BE2C (cell line): ENCODE data around the gene TINCR.

Experiments used
- DNase-seq: peaks from one replicate; pipeline ENCODE4 v3.0.0-alpha.2; 2020
- H3K27me3 ChIP-seq: fragments of 250-450 bp; sonication (Bioruptor Pico); 2 replicates; pipeline ENCODE4 v1.5.1; 2020; ENCODE audit warnings: mild to moderate bottlenecking
- H3K36me3 ChIP-seq: fragments of 250-450 bp; sonication (Bioruptor Pico); 2 replicates; pipeline ENCODE4 v1.5.1; 2020; ENCODE audit warnings: mild to moderate bottlenecking
- H3K4me1 ChIP-seq: fragments of 250-450 bp; sonication (Bioruptor Pico); 2 replicates; pipeline ENCODE4 v1.5.1; 2020
- H3K4me3 ChIP-seq: 2 replicates; pipeline ENCODE4 v1.5.1; 2011; ENCODE audit warnings: low read depth, low read length
- H3K9me3 ChIP-seq: fragments of 250-450 bp; sonication (Bioruptor Pico); 2 replicates; pipeline ENCODE4 v1.5.1; 2020
- CTCF ChIP-seq: IDR thresholded peaks from 2 replicates; pipeline ENCODE4 v1.5.1; 2012; ENCODE audit warnings: mild to moderate bottlenecking, low read depth, low read length

The TINCR gene

GRCh38 chr19:5595129-5595528 lies 27.4 kb upstream of the TINCR start:
- H3K4me3 ChIP-seq: no peak overlapping the region
- TF ChIP-seq CTCF: no peak
- DNase-seq: no peak
- H3K27me3 ChIP-seq: no peaks in the 10 kb centered on the region
- H3K4me1 ChIP-seq: no peaks in the 10 kb centered on the region; the same call in 1 of the 2 replicates
- no peaks in the 10 kb centered on the region for H3K9me3 ChIP-seq
- H3K36me3 ChIP-seq: peaks cover 98% of the 10 kb centered on the region

- Histone ChIP-seq H3K27me3 (no peaks in the 10 kb centered on the region), H3K36me3 (peaks cover 98% of the 10 kb centered on the region), H3K4me3 (no peak overlapping the region), H3K9me3 (no peaks in the 10 kb centered on the region), H3K4me1 (no peaks in the 10 kb centered on the region; the same call in 1 of the 2 replicates)
- TF ChIP-seq CTCF: no peak
- DNase-seq: no peak
These were observed 26.8 kb upstream of the TINCR start for GRCh38 chr19:5594521-5594950.

GRCh38 chr19:5593343-5594255 lies 25.8 kb upstream of the TINCR start:
- no peaks in the 10 kb centered on the region for H3K27me3 ChIP-seq
- TF ChIP-seq CTCF: peak; percentile 8; the same call in 1 of the 2 replicates
- DNase-seq: no peak
- H3K36me3 ChIP-seq: peaks cover 98% of the 10 kb centered on the region
- no peaks in the 10 kb centered on the region; the same call in 1 of the 2 replicates for H3K4me1 ChIP-seq
- H3K4me3 ChIP-seq: no peak overlapping the region
- no peaks in the 10 kb centered on the region for H3K9me3 ChIP-seq

GRCh38 chr19:5592531-5593342 lies 25.0 kb upstream of the TINCR start:
- H3K4me1 ChIP-seq: no peaks in the 10 kb centered on the region; the same call in none of the 2 replicates
- H3K36me3 ChIP-seq: peaks cover 98% of the 10 kb centered on the region
- no peak for TF ChIP-seq CTCF
- H3K4me3 ChIP-seq: no peak overlapping the region
- H3K27me3 ChIP-seq: no peaks in the 10 kb centered on the region
- no peaks in the 10 kb centered on the region for H3K9me3 ChIP-seq
- DNase-seq: no peak

- Histone ChIP-seq H3K36me3 (peaks cover 98% of the 10 kb centered on the region), H3K4me1 (no peaks in the 10 kb centered on the region; the same call in none of the 2 replicates), H3K9me3 (no peaks in the 10 kb centered on the region), H3K4me3 (no peak overlapping the region), H3K27me3 (no peaks in the 10 kb centered on the region)
- TF ChIP-seq CTCF: no peak
- DNase-seq: no peak
These were observed 23.7 kb upstream of the TINCR start for GRCh38 chr19:5591476-5591875.
